Uterus (tissue), 2 donors: ENCODE measurements around the gene SLC35A3.

ENCODE experiments used
- POLR2A ChIP-seq, 2 donors: fragments of 450-650 bp; IDR thresholded peaks; one replicate each; pipeline ENCODE4 v1.6.1; 2016; ENCODE audit warnings: antibody characterized with exemption in 2 of 2, mild to moderate bottlenecking in 1 of 2, moderate library complexity in 1 of 2
- TF ChIP-seq, protein P1 (sequence below), 4 experiments: fragments of 200-600 bp in 2 of 4; fragments of 450-650 bp in 2 of 4; sonication (generic) in 2 of 4; IDR thresholded peaks; one replicate each; pipeline ENCODE4 v1.5.1; 2016 to 2019; ENCODE audit warnings: antibody characterized with exemption in 4 of 4, mild to moderate bottlenecking in 2 of 4, moderate library complexity in 1 of 4

DNA sequence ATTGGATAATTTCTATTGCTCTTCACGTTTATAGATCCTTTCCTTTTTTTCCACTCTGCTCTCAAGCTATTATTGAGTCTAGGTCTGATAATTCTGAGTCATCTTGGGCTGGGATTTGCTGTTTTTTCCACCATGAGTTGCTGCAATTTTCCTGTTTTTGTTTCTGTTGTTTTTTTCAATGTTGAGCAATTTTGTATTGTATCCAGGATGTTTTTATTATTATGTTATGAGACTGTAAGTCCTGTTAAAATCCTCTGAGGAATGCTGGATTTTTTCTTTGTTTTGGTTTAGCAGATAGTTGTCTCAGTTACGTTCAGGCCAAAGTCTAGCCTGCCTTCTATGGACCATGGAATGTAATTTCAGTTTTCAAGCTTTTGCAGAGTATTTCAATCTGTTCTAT lies 13.0 kb upstream of the SLC35A3 start:
- TF ChIP-seq, protein P1, sequence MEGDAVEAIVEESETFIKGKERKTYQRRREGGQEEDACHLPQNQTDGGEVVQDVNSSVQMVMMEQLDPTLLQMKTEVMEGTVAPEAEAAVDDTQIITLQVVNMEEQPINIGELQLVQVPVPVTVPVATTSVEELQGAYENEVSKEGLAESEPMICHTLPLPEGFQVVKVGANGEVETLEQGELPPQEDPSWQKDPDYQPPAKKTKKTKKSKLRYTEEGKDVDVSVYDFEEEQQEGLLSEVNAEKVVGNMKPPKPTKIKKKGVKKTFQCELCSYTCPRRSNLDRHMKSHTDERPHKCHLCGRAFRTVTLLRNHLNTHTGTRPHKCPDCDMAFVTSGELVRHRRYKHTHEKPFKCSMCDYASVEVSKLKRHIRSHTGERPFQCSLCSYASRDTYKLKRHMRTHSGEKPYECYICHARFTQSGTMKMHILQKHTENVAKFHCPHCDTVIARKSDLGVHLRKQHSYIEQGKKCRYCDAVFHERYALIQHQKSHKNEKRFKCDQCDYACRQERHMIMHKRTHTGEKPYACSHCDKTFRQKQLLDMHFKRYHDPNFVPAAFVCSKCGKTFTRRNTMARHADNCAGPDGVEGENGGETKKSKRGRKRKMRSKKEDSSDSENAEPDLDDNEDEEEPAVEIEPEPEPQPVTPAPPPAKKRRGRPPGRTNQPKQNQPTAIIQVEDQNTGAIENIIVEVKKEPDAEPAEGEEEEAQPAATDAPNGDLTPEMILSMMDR (IDR thresholded peaks at IDR 0.05), result no peak
- TF ChIP-seq POLR2A (IDR thresholded peaks at IDR 0.05), result no peak
